WTC11 (cell line): ENCODE results near the gene SLC16A13. TPM values are rescaled to one million over a fixed set of nuclear protein-coding genes. Genes with fewer than 3 reads are reported as not detected.

Source experiments
- ATAC-seq: fragments of 200-7000 bp; cut with Tn5 transposase; 2 replicates; pipeline ENCODE4 v1.10.0; 2021; ENCODE audit warnings: mild to moderate bottlenecking, moderate library complexity
- CTCF ChIA-PET: fragments of 300-600 bp; sonication (Branson Sonifier 250); formaldehyde crosslinking; loops from one replicate; lab custom pipeline; 2021; ENCODE audit warnings: antibody characterized with exemption; lab: Charles Lee
- POLR2A ChIA-PET: fragments of 350-600 bp; sonication (Branson Sonifier 250); formaldehyde crosslinking; loops from one replicate; lab custom pipeline; 2021; ENCODE audit warnings: antibody characterized with exemption; lab: Charles Lee
- DNase-seq: peaks from one replicate; pipeline ENCODE4 v3.0.0; 2021; ENCODE audit warnings: low spot score
- H3K27ac Mint-ChIP-seq: 2 replicates; pipeline ENCODE4 v1.8.0; 2021; ENCODE audit warnings: mixed read lengths
- H3K27me3 Mint-ChIP-seq: 2 replicates; pipeline ENCODE4 v1.8.0; 2021; ENCODE audit warnings: low read depth, mild to moderate bottlenecking, moderate library complexity, mixed read lengths
- H3K36me3 Mint-ChIP-seq: 2 replicates; pipeline ENCODE4 v1.8.0; 2021; ENCODE audit warnings: mixed read lengths
- H3K4me1 Mint-ChIP-seq: 2 replicates; pipeline ENCODE4 v1.8.0; 2022; ENCODE audit warnings: mixed read lengths
- H3K4me3 Mint-ChIP-seq: 2 replicates; pipeline ENCODE4 v1.8.0; 2021; ENCODE audit warnings: mild to moderate bottlenecking, moderate library complexity, mixed read lengths
- H3K9me3 Mint-ChIP-seq: 2 replicates; pipeline ENCODE4 v1.8.0; 2021; ENCODE audit warnings: mixed read lengths
- ATF3 ChIP-seq: sonication (generic); formaldehyde crosslinking; conservative IDR thresholded peaks from 2 replicates; pipeline ENCODE4 v1.8.1; 2022; ENCODE audit warnings: mild to moderate bottlenecking, missing genetic modification reagents
- CDX4 ChIP-seq: fragments of 250-450 bp; sonication (Bioruptor Pico); IDR thresholded peaks from 2 replicates; pipeline ENCODE4 v1.9.0; 2021; ENCODE audit warnings: moderate library complexity, mild to moderate bottlenecking, inconsistent platforms, borderline replicate concordance
- FOXP1 ChIP-seq: sonication (generic); formaldehyde crosslinking; IDR thresholded peaks from 2 replicates; pipeline ENCODE4 v1.8.0; 2022; ENCODE audit warnings: missing genetic modification reagents, mild to moderate bottlenecking, moderate library complexity, borderline replicate concordance
- NFYB ChIP-seq: sonication (generic); formaldehyde crosslinking; conservative IDR thresholded peaks from 2 replicates; pipeline ENCODE4 v1.8.0; 2022; ENCODE audit warnings: low read depth, missing genetic modification reagents
- PRDM15 ChIP-seq: sonication (generic); formaldehyde crosslinking; IDR thresholded peaks from 2 replicates; pipeline ENCODE4 v1.8.0; 2022; ENCODE audit warnings: missing genetic modification reagents
- STAT6 ChIP-seq: sonication (generic); formaldehyde crosslinking; conservative IDR thresholded peaks from 2 replicates; pipeline ENCODE4 v1.8.1; 2023; ENCODE audit warnings: mild to moderate bottlenecking, low read depth, missing genetic modification reagents, moderate library complexity
- ZBTB21 ChIP-seq: sonication (generic); formaldehyde crosslinking; IDR thresholded peaks from 2 replicates; pipeline ENCODE4 v1.8.1; 2023; ENCODE audit warnings: mild to moderate bottlenecking, missing genetic modification reagents, borderline replicate concordance
- ZNF121 ChIP-seq: sonication (generic); formaldehyde crosslinking; IDR thresholded peaks from 2 replicates; pipeline ENCODE4 v1.8.0; 2023; ENCODE audit warnings: missing genetic modification reagents
- ZNF138 ChIP-seq: sonication (generic); formaldehyde crosslinking; conservative IDR thresholded peaks from 2 replicates; pipeline ENCODE4 v1.8.1; 2022; ENCODE audit warnings: mild to moderate bottlenecking, moderate library complexity, missing genetic modification reagents
- ZNF281 ChIP-seq: sonication (generic); formaldehyde crosslinking; IDR thresholded peaks from 2 replicates; pipeline ENCODE4 v1.8.0; 2023; ENCODE audit warnings: mild to moderate bottlenecking, missing genetic modification reagents
- ZNF423 ChIP-seq: fragments of 250-450 bp; sonication (Bioruptor Pico); IDR thresholded peaks from 2 replicates; pipeline ENCODE4 v2.1.2; 2022; ENCODE audit warnings: mild to moderate bottlenecking, moderate library complexity
- ZNF532 ChIP-seq: fragments of 250-450 bp; sonication (Bioruptor Pico); IDR thresholded peaks from 2 replicates; pipeline ENCODE4 v1.9.0; 2021; ENCODE audit warnings: mild to moderate bottlenecking, borderline replicate concordance
- total RNA-seq: library from RNA; stranded (reverse); gene quantifications from 3 replicates; pipeline ENCODE4 v1.2.3, GENCODE V29; 2021

SLC16A13 gene
- total RNA-seq, 1 experiment from 2014 or later: 5.2 TPM

GRCh38 chr17:7019367-7019766 is 16.4 kb upstream of the SLC16A13 start:
- DNase-seq (no peak), ATAC-seq (no peak)
- Mint-ChIP-seq H3K36me3 (peaks cover 8% of the 10 kb centered on the region), H3K4me1 (peaks cover 55% of the 10 kb centered on the region), H3K27ac (0 out of 2 replicates have a peak overlapping the region, but pooled peaks have one; percentile 45), H3K27me3 (peaks cover 42% of the 10 kb centered on the region), H3K9me3 (no peaks in the 10 kb centered on the region), H3K4me3 (no peak overlapping the region; the same call in 1 of the 2 replicates)
- TF ChIP-seq ATF3 (CRISPR knock-in tag) (no peak), CDX4 (CRISPR knock-in tag) (no peak), NFYB (CRISPR knock-in tag) (no peak), PRDM15 (CRISPR knock-in tag) (no peak), ZNF281 (CRISPR knock-in tag) (no peak), ZNF423 (CRISPR knock-in tag) (no peak)
- POLR2A ChIA-PET: no interaction called here
- CTCF ChIA-PET: interaction anchor here (0.6 to 1.6 kb wide), 9 partner anchors 15 to 1203 kb away, joined by 3 to 7 read pairs (median 4); partner anchors contain the start of genes SLC13A5 and SLC16A13

- ChIA-PET CTCF (interaction anchor here (0.6 to 2.5 kb wide), 10 partner anchors 16 to 1203 kb away, joined by 3 to 7 read pairs (median 4); partner anchors contain the start of genes SLC13A5 and SLC16A13), POLR2A (no interaction called here)
- Mint-ChIP-seq H3K27ac (0 out of 2 replicates have a peak overlapping the region, but pooled peaks have one; percentile 57), H3K27me3 (peaks cover 44% of the 10 kb centered on the region), H3K36me3 (peaks cover 13% of the 10 kb centered on the region), H3K4me1 (peaks cover 53% of the 10 kb centered on the region), H3K9me3 (no peaks in the 10 kb centered on the region), H3K4me3 (peak overlapping the region; percentile 49)
- DNase-seq (peak; percentile 56), ATAC-seq (no peak)
- TF ChIP-seq FOXP1 (no peak), ZNF121 (peak; percentile 28; the same call in 1 of the 2 replicates)
Measured at GRCh38 chr17:7019839-7020519, 15.8 kb upstream of the SLC16A13 start.

GRCh38 chr17:7020894-7021664 is 14.7 kb upstream of the SLC16A13 start:
- Mint-ChIP-seq H3K9me3 (no peaks in the 10 kb centered on the region), H3K27me3 (peaks cover 44% of the 10 kb centered on the region), H3K4me1 (peaks cover 43% of the 10 kb centered on the region), H3K27ac (no peak overlapping the region), H3K4me3 (peak overlapping the region; percentile 91), H3K36me3 (peaks cover 19% of the 10 kb centered on the region)
- ATAC-seq: no peak
- ChIA-PET POLR2A (interaction anchor here (1.0 to 1.6 kb wide), 2 partner anchors 11 to 15 kb away, joined by 3 to 5 read pairs; partner anchors contain the start of gene SLC16A13), CTCF (interaction anchor here (0.8 to 3.2 kb wide), 24 partner anchors 9 to 357 kb away, joined by 3 to 34 read pairs (median 7); partner anchors contain the start of genes ALOX12, RNASEK and SLC16A13)
- no peak for DNase-seq
- TF ChIP-seq ZNF532 (CRISPR knock-in tag): no peak
- no peak for TF ChIP-seq ZBTB21 (CRISPR knock-in tag)
- TF ChIP-seq ATF3 (CRISPR knock-in tag): no peak
- TF ChIP-seq STAT6 (CRISPR knock-in tag): no peak
- no peak for TF ChIP-seq ZNF138 (CRISPR knock-in tag)
